Mucosa of stomach (tissue), 1 donor: ENCODE data around the gene SYCP2.

ENCODE experiments used
- H3K27me3 ChIP-seq: one replicate; pipeline ENCODE4 v1.7.0; 2013; ENCODE audit warnings: mild to moderate bottlenecking, low read length; ENCODE audit not compliant: control insufficient read depth, insufficient read depth
- H3K36me3 ChIP-seq: one replicate; pipeline ENCODE4 v1.7.0; 2013; ENCODE audit warnings: low read length; ENCODE audit not compliant: control insufficient read depth, insufficient read depth
- H3K4me1 ChIP-seq: one replicate; pipeline ENCODE4 v1.7.0; 2013; ENCODE audit warnings: mild to moderate bottlenecking, low read length; ENCODE audit not compliant: control insufficient read depth, insufficient read depth
- H3K4me3 ChIP-seq: one replicate; pipeline ENCODE4 v1.7.0; 2013; ENCODE audit warnings: low read length
- H3K9ac ChIP-seq: one replicate; pipeline ENCODE4 v1.7.0; 2013; ENCODE audit warnings: mild to moderate bottlenecking, low read length, moderate library complexity
- H3K9me3 ChIP-seq: one replicate; pipeline ENCODE4 v1.7.0; 2013; ENCODE audit warnings: mild to moderate bottlenecking, low read length, moderate library complexity; ENCODE audit not compliant: control insufficient read depth
- donor health status: Pancreatic carcinoma.

SYCP2 gene

DNA sequence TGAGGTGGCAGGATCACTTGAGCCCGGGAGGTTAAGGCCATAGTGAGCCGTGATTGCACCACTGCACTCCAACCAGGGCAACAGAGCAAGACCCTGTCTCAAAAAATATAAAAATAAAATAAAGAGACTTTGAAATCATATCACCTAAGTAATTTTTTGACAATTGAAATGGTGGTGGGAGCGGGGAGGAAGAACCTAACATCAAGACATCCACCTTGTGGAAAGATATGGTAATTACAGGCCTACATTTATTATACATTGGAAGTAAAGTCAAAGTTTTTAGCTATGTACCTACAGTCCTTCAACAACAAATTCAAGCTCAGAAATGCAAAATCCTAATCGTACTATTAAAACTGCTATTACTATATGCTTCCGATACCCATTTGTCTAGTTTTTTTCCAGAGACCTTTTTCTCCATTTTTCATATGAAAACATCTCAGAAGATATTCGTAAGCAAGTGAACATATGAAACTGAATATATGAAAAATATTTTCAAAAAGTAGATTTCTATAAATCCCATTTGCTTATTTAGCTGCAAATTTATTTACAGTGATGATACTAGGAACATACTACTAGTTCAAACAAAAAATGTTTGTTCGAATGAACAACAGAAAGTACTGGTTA is 83.3 kb downstream of the SYCP2 start:
- Histone ChIP-seq H3K4me3 (no peak overlapping the region), H3K36me3 (no peaks in the 10 kb centered on the region), H3K27me3 (no peaks in the 10 kb centered on the region), H3K9ac (no peak overlapping the region), H3K4me1 (no peaks in the 10 kb centered on the region), H3K9me3 (no peaks in the 10 kb centered on the region)

DNA sequence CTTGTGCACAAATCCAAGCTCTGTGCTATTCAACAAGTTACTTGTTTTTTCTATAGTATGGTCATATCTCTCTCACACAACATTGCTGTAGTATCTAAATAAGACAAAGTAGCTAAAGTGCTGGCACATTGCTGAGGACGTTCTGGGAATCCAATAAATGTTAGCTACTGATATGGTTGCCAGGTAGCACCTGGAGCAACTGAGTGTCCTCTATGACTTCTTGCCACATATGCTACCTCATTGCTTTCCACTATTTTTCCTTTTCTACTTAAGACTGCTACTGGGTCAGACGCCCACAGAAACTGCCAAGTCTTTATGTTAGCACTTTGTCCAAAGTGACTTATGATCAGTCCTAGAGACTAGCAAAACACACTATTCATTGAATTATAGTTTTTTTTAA is 85.3 kb downstream of the SYCP2 start:
- Histone ChIP-seq H3K9ac (no peak overlapping the region), H3K36me3 (no peaks in the 10 kb centered on the region), H3K27me3 (no peaks in the 10 kb centered on the region), H3K4me3 (no peak overlapping the region), H3K9me3 (no peaks in the 10 kb centered on the region), H3K4me1 (no peaks in the 10 kb centered on the region)

DNA sequence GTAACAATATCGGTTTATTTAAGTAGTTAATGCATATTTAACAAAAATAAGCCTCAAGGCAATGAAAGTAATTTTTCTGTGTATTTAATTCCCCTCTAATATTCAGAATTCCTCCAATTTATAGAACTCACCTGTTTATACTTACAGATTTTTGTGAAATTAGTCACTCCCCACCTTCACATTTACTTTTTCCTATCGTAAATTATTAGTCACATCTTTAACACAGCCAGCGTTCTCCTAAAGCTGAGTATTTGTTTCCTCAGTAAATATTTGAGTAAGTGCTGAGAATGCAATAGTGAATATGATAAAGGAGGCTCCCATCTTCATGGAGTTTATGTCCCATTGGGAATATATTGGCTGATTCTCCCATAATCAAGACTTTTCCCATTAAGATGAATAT is 88.0 kb downstream of the SYCP2 start:
- Histone ChIP-seq H3K9ac (no peak overlapping the region), H3K9me3 (no peaks in the 10 kb centered on the region), H3K27me3 (no peaks in the 10 kb centered on the region), H3K36me3 (no peaks in the 10 kb centered on the region), H3K4me1 (no peaks in the 10 kb centered on the region), H3K4me3 (no peak overlapping the region)

DNA sequence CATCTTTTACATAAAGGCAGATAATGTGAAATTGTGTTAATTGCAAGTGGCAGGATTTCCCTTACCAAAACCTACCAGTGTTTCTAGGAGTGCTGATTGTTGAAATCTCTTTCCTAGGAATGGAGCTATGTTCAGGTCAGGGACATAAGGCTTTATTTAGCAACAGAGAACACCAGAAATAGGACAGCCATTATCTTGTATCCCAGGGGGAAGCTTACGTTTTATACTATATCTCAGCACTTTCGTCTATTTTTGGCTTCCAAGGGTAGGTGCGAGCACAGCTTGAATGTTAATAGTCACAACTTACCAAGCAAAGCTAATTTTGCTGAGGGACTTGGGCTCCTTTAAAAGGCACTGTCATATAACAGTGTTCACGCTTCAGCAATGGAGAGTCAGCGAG is 94.0 kb downstream of the SYCP2 start:
- peaks cover 16% of the 10 kb centered on the region for H3K27me3 ChIP-seq
- no peak overlapping the region for H3K9ac ChIP-seq
- peaks cover 6% of the 10 kb centered on the region for H3K4me1 ChIP-seq
- H3K4me3 ChIP-seq: no peak overlapping the region
- H3K36me3 ChIP-seq: no peaks in the 10 kb centered on the region
- no peaks in the 10 kb centered on the region for H3K9me3 ChIP-seq

DNA sequence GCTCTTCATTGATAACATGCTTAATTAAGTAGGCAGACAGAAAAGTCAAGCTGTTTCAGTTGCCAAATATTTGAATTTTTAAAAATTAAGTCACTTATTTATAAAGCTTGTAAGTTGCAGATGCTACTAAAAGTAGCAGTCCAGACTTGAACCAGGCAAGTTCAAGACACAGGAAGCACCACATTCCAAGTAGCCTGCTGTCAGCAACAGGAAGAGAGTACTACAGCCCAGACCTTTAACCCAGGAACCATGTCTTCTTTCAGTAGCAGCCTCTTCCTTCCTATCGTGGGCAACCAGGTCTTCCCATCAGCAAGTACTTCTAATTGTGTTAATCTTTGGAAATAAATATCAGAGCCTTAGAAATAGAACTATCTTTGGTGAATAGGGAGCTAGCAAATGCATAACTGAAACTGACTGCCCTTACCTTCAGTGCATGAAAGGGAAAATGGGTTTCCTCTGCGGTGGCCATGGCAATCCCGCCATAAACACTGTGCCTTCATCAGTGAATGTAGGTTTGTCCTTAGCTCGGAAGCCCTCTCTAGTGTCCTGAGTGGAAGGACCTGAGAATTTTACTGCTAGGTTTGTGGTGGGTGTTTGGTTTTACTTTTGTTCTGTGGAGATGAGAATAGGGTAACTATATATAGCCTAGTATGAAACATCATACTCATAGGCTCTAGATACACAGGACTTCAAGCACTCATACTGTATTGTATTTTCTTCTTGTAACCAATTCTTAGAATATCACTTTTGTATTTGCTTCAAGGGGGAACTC is 95.6 kb downstream of the SYCP2 start:
- Histone ChIP-seq H3K27me3 (peaks cover 16% of the 10 kb centered on the region), H3K9me3 (no peaks in the 10 kb centered on the region), H3K36me3 (no peaks in the 10 kb centered on the region), H3K4me3 (no peak overlapping the region), H3K9ac (no peak overlapping the region), H3K4me1 (peaks cover 6% of the 10 kb centered on the region)

DNA sequence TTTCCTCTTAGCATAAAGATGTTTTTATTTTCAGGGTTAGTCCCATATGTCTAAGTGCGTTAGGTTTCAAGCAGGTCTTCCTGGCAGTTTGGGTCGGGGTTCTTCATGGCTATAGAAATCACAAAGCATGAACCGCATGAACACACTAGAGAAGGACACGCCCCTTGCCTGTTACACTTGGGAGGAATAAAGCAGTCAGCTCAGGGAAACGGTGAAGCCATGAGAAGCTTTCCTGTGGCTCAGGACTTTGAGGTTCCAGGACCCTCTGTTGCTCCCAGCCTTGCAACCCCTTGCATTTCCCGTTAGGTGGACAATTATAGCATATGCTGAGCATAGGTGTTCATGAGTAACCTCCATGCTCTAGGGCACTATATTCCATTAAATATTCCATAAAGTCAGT is 96.7 kb downstream of the SYCP2 start:
- peaks cover 16% of the 10 kb centered on the region for H3K27me3 ChIP-seq
- H3K9me3 ChIP-seq: no peaks in the 10 kb centered on the region
- no peaks in the 10 kb centered on the region for H3K36me3 ChIP-seq
- no peak overlapping the region for H3K9ac ChIP-seq
- peaks cover 6% of the 10 kb centered on the region for H3K4me1 ChIP-seq
- no peak overlapping the region for H3K4me3 ChIP-seq

DNA sequence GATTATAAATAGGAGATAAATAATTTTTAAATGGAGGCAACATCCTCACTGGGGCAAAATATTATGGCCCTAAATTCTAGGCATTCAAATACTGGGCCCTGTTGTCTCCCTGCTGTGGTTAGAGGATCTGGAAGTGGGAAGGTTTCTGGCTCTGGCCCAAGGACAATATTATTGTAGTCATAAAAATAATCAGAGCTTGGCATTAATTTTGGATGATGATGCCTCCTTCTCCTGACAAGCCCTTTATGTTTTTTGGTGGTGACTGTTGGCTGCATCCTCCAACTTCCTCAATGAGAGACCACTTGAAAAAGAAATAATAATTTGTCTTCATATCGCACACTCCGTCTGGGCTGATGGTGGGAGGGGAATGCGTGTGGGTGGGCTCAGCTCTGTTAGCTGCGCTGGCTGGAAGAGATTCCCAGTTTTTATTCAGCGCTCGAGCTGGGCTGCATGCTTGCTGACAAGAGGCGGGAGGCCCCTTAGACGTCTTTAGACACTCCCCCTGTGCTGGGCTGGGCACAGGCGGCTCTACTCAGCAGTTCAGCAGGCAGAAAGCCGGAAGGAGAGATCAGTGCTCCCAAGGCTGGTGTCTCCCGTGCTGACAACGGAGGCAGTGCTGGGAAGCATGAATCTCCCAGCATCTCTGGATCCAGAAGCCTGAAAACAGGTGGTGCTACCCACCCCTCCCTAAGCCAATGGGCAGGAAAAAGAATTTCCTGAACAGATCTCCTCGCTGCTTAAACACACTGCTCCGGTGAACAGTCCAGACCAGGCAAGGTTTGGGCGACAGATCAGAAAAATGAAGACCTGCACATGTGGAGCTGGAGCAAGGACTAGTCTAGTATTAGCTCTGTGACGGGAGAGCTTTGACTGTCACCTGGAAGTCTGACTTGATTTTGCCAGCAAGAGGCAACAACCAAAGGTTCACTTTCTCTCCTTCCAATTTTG is 97.7 kb downstream of the SYCP2 start:
- H3K4me1 ChIP-seq: peaks cover 6% of the 10 kb centered on the region
- H3K9me3 ChIP-seq: no peaks in the 10 kb centered on the region
- H3K27me3 ChIP-seq: peaks cover 16% of the 10 kb centered on the region
- no peaks in the 10 kb centered on the region for H3K36me3 ChIP-seq
- no peak overlapping the region for H3K9ac ChIP-seq
- no peak overlapping the region for H3K4me3 ChIP-seq

DNA sequence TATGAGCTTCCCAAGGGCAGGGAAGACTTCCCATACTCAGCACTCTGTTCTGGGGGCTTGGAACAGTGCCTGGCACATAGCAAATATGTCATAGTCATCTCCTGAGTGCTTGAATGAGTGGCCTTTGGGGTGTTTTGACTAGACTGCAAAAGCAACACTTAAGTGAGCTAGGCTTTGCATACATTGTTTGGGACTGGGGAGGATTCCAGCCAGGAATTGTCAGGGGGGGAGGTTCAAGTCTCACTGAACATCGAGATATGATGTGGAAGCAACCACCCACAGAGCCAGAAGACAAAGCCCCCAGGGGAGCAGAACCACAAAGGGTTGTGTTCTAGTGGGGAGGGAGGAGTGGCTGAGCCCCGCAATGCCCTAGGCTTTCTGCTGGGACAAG is 98.4 kb downstream of the SYCP2 start:
- peaks cover 16% of the 10 kb centered on the region for H3K27me3 ChIP-seq
- H3K9ac ChIP-seq: no peak overlapping the region
- peaks cover 6% of the 10 kb centered on the region for H3K4me1 ChIP-seq
- H3K9me3 ChIP-seq: no peaks in the 10 kb centered on the region
- no peak overlapping the region for H3K4me3 ChIP-seq
- no peaks in the 10 kb centered on the region for H3K36me3 ChIP-seq

DNA sequence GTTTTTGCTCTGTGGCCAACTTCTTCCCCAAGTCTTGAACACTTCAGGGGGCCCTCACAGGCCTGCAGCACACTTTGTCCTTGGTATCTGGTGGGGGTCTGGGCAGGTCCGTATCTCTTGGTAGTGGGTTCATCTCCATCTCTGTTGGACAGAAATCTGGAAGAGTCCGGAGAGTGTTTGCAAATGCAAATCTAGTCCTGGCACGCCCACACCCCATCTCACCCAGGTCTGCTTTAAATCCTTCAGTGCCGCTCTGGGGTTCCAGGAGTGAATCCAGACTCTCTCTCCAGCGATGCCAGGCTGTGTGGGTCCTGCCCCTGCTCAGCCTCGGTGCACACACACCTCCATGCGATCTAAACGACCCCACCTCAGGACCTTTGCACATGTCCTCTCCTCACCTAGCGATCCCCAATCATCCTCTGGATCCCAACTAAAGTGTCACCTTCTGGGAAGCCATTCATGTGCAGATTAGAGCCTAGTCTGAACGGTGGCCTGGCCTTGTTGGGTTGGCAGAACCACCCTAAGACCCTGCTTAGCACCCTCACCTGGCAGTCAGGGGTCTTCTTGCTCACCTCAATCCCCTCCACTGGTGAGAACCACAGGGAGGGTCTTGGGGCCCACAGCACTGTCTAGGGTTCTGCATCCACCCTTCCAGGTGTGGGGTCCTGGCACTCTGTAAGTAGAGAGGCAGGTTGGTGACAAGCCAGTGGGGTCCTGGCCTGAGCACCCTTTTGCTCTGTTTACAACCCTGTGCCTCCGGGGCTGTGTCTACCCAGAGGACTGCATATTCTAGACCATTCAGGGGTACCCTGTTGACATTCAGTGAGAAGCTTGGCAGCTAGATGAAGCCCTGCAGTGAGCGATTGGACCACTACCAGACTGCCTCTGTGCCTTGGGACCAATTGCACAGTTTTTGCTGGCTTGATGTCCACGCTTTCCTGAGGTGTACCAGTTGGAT is 100.8 kb downstream of the SYCP2 start:
- Histone ChIP-seq H3K9me3 (no peaks in the 10 kb centered on the region), H3K9ac (no peak overlapping the region), H3K4me3 (no peak overlapping the region), H3K27me3 (peaks cover 16% of the 10 kb centered on the region), H3K4me1 (peaks cover 6% of the 10 kb centered on the region), H3K36me3 (no peaks in the 10 kb centered on the region)

DNA sequence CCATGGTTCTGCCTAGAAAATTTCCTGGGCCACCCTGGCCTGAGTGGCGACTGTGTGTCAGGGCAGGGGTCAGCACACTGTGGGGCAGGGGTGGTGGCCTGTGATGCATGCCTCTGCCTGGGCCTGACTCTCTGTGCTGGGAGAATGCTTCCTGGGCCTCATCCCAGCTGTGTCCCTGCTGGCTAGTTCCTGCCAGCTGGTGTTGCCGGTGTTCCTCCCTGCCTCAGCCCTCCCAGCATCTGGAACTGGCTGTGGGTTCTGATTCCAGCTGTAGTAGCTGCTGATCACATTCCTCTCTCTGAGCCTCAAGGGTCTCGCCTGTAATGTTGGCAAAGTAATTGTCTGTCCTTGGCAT is 101.5 kb downstream of the SYCP2 start:
- H3K4me3 ChIP-seq: no peak overlapping the region
- no peak overlapping the region for H3K9ac ChIP-seq
- peaks cover 6% of the 10 kb centered on the region for H3K4me1 ChIP-seq
- peaks cover 9% of the 10 kb centered on the region for H3K27me3 ChIP-seq
- H3K9me3 ChIP-seq: no peaks in the 10 kb centered on the region
- no peaks in the 10 kb centered on the region for H3K36me3 ChIP-seq

DNA sequence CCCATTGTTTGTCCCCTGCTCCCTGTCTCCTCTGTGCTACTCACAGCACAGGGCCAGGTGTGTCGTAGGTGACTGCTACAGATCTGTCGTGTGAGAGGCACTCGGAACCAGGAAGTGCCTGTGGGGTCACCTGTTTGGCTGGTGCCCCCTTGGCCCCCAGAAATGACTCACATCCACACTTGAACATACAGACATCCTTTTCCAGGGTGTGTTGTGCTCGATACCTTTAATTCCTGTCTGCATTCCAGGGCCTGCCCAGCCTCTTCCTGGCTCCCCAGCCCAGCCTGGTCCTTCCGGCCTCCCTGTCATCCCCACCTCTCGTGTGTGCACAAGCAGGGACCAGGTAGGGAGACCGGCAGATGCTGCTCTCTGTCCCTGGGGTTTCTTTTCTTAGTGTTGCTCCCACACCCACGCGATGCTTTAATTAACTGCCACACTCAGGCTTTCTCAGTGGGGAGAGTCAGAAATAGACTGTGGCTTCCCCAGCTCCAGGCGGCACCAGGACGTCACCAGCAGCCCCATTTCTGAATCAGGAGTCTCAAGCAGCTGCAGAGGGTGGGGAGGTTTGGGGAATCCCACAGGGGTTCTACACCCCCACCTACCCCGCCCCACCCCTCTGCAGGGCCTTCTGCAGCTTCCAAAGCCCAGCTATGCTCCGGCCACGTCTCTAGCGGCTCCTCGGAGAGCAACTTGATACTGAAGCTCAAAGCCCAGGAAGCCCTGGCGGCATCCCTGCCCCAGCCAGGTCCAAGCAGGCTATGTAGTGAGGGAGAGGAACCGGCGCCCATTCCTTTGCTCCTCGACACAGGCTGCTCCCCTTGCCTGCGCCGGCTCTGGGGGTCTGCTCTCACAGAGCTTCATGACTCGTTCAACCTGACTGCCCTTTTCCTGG is 102.2 kb downstream of the SYCP2 start:
- Histone ChIP-seq H3K27me3 (peaks cover 5% of the 10 kb centered on the region), H3K9me3 (no peaks in the 10 kb centered on the region), H3K9ac (no peak overlapping the region), H3K4me1 (peaks cover 5% of the 10 kb centered on the region), H3K4me3 (no peak overlapping the region), H3K36me3 (no peaks in the 10 kb centered on the region)
